Activated CD4-positive, alpha-beta memory T cell treated with anti-CD3 and anti-CD28 coated beads, Interleukin-2, amount 10 ng/mL, durations not matched to agents 7 days and 5 days (primary cell): ENCODE data around the gene SALL1. TPM values are rescaled to one million over a fixed set of nuclear protein-coding genes. Genes with fewer than 3 reads are reported as not detected.

Source experiments
- CTCF ChIA-PET: fragments of 350-600 bp; sonication (Branson Sonifier 250); formaldehyde crosslinking; loops from one replicate; lab custom pipeline; 2021; ENCODE audit warnings: antibody characterized with exemption, inconsistent platforms; lab: Charles Lee
- POLR2A ChIA-PET: fragments of 350-600 bp; sonication (Branson Sonifier 250); formaldehyde crosslinking; loops from one replicate; lab custom pipeline; 2021; ENCODE audit warnings: antibody characterized with exemption; lab: Charles Lee
- DNase-seq: peaks from one replicate; pipeline ENCODE4 v3.0.0-alpha.2; 2020
- H3K27ac Mint-ChIP-seq: one replicate; pipeline ENCODE4 v1.8.0; 2021; ENCODE audit warnings: mild to moderate bottlenecking, mixed read lengths
- H3K27me3 Mint-ChIP-seq: one replicate; pipeline ENCODE4 v1.8.0; 2021; ENCODE audit warnings: mixed read lengths
- H3K36me3 Mint-ChIP-seq: one replicate; pipeline ENCODE4 v1.8.0; 2021; ENCODE audit warnings: low read depth, mixed read lengths
- H3K4me1 Mint-ChIP-seq: one replicate; pipeline ENCODE4 v1.8.0; 2021; ENCODE audit warnings: mixed read lengths
- H3K4me3 Mint-ChIP-seq: one replicate; pipeline ENCODE4 v1.8.0; 2021; ENCODE audit warnings: mild to moderate bottlenecking, mixed read lengths
- H3K9me3 Mint-ChIP-seq: one replicate; pipeline ENCODE4 v1.8.0; 2021; ENCODE audit warnings: mixed read lengths
- total RNA-seq, 2 experiments: library from RNA; stranded (reverse); gene quantifications; one replicate each; pipeline ENCODE4 v1.2.3, GENCODE V29; 2021

SALL1 gene
- total RNA-seq, 2 experiments from 2014 or later = not detected

DNA sequence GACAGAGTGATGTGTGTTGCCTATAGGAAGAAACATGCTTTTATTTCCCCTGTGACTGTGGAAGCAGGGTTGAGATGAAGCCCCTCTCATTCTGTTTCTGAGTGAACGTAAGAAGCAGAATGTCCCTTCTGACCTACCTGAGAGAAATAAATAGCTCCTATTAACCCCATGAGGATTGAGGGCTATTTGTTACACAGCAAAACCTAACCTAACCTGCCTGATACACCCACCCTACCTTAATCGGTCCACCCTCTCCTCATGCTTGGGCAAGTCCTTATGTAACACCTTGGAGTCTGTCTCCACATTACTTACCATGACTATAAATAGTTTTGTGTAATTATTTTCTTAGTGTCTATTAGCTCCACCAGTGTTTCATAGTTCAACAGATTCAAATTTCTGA, 41.9 kb downstream of the SALL1 start:
- POLR2A ChIA-PET = no interaction called here
- no peaks in the 10 kb centered on the region for H3K9me3 Mint-ChIP-seq
- no peaks in the 10 kb centered on the region for H3K36me3 Mint-ChIP-seq

DNA sequence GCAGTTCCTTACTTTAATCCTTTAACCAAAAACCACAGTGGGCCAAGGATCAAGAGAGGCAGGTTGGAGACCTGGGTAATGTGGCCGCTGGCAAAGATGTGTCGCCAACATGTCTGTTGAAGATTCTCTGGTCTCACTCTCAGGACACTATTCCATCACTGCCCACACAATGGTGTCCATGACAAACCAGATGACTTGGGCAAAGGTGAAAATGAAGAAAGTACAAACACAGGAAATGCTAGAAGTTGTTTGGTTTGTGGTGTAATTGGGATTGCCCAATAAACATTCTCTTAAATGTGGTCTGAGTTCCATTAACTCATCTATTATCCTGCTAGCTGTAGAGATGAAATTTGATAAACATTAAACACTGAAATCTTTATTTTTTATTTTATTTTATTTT, 43.3 kb downstream of the SALL1 start:
- no peak for DNase-seq
- H3K27me3 Mint-ChIP-seq = peaks cover 11% of the 10 kb centered on the region
- CTCF ChIA-PET = no interaction called here
- POLR2A ChIA-PET = no interaction called here
- no peaks in the 10 kb centered on the region for H3K9me3 Mint-ChIP-seq
- no peaks in the 10 kb centered on the region for H3K36me3 Mint-ChIP-seq
- no peak overlapping the region for H3K27ac Mint-ChIP-seq
- H3K4me1 Mint-ChIP-seq = no peaks in the 10 kb centered on the region
- H3K4me3 Mint-ChIP-seq = no peak overlapping the region

More for the DNA sequence above, 41.9 kb downstream of the SALL1 start:
- no peak overlapping the region for H3K4me3 Mint-ChIP-seq
- CTCF ChIA-PET = no interaction called here
- H3K27ac Mint-ChIP-seq = no peak overlapping the region
- no peaks in the 10 kb centered on the region for H3K4me1 Mint-ChIP-seq
- peaks cover 21% of the 10 kb centered on the region for H3K27me3 Mint-ChIP-seq
- no peak for DNase-seq

DNA sequence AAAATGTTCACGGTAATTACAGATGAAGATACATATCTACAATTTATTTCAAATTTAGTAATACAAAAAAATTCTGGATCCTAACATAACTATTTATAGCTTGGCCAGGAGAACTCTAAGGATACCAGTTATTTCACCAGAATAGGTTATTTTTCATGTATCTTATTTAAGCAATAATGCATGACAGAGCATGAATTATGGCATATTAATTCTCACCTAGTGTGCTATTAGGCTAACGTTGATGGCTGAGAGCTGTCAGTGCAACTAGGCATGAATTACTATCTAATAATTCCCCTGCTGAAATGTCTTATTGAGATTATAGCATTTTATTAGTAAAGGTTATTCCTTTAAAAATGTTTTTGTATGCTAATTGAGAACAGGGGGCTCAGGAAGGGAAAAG, 44.5 kb downstream of the SALL1 start:
- no peak for DNase-seq
- Mint-ChIP-seq H3K9me3 (no peaks in the 10 kb centered on the region), H3K36me3 (no peaks in the 10 kb centered on the region), H3K4me3 (no peak overlapping the region), H3K27me3 (peaks cover 2% of the 10 kb centered on the region), H3K4me1 (no peaks in the 10 kb centered on the region), H3K27ac (no peak overlapping the region)
- POLR2A ChIA-PET = no interaction called here
- CTCF ChIA-PET = no interaction called here

DNA sequence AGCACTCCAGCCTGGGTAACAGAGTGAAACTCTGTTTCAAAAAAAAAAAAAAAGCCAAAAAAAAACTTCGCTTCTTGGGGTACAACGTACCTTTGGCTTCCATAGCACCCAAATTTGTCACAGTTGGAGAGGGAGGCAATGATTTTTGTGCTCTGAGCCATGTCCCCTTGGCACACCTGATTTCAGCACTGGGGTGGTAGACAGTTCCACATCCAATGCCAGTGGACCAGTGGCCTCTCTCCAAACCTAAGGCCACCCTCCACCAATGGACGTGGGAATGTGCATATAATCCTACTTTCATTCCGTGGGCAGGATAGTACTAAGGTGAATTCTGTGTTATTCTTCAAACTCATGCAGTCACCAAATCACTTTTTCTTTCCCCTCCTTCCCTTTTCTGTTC, 47.5 kb downstream of the SALL1 start:
- H3K27me3 Mint-ChIP-seq = no peaks in the 10 kb centered on the region
- POLR2A ChIA-PET = no interaction called here

DNA sequence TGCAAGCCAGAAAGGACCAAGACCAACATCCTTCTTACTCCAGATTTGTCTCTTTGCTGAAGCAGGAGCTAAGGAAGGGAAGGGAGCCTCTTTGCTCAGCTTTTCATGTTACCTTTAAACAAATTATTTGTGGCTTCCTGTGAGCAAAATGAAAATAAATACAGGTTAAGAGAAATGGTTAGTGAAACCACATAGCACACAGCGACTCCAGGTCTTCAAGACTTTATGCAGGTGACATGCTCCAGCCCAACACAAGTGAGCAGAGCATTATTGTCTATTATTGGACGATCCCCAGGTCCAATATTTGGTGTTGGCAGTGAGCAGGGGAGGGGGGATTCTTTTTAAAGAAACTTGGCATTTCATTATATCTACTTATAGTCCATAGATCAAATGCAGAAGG, 53.3 kb downstream of the SALL1 start:
- Mint-ChIP-seq H3K27me3 (no peaks in the 10 kb centered on the region), H3K36me3 (no peaks in the 10 kb centered on the region), H3K9me3 (no peaks in the 10 kb centered on the region), H3K27ac (no peak overlapping the region), H3K4me3 (no peak overlapping the region), H3K4me1 (no peaks in the 10 kb centered on the region)
- CTCF ChIA-PET = no interaction called here
- POLR2A ChIA-PET = no interaction called here
- no peak for DNase-seq

More for the DNA sequence above, 47.5 kb downstream of the SALL1 start:
- CTCF ChIA-PET = no interaction called here
- DNase-seq = no peak
- Mint-ChIP-seq H3K4me3 (no peak overlapping the region), H3K9me3 (no peaks in the 10 kb centered on the region), H3K4me1 (no peaks in the 10 kb centered on the region), H3K27ac (no peak overlapping the region), H3K36me3 (no peaks in the 10 kb centered on the region)

DNA sequence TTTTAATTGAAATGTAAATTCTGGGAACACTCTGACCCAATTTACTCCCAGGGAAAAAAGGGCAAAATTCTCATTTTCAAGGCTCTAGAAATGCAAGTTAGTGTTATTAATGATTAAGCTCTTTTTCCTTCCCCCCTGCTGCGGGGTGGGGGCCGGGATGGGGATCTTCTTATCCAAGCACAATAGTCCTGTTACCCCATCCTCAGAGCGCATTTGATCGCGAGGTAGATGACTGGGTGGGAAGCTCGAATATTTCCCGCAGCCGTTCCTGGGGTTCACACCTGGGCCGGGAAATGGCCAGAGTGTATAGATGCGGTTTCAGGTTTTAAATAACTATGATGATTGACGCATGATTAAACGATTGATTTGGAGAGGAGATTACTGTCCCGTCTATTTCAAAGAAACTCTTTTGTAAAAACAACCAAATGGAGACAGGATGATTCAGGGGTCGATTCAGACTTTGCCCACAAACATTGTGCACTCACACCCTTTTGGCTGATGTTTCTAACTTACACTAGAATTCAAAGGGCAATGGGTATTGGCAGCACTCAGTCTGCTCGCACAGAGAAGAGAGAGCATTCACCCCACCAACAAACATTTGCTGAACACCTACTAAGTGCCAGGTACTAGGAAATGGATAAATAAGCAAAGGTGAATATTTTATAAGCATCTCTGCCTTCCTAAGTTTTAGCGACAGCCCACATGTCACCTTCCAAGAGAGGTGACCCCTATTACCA, 55.0 kb downstream of the SALL1 start:
- H3K4me3 Mint-ChIP-seq = no peak overlapping the region
- H3K9me3 Mint-ChIP-seq = no peaks in the 10 kb centered on the region
- DNase-seq = no peak
- no peaks in the 10 kb centered on the region for H3K4me1 Mint-ChIP-seq
- H3K27ac Mint-ChIP-seq = no peak overlapping the region
- H3K27me3 Mint-ChIP-seq = no peaks in the 10 kb centered on the region
- H3K36me3 Mint-ChIP-seq = no peaks in the 10 kb centered on the region
- POLR2A ChIA-PET = no interaction called here
- CTCF ChIA-PET = no interaction called here

DNA sequence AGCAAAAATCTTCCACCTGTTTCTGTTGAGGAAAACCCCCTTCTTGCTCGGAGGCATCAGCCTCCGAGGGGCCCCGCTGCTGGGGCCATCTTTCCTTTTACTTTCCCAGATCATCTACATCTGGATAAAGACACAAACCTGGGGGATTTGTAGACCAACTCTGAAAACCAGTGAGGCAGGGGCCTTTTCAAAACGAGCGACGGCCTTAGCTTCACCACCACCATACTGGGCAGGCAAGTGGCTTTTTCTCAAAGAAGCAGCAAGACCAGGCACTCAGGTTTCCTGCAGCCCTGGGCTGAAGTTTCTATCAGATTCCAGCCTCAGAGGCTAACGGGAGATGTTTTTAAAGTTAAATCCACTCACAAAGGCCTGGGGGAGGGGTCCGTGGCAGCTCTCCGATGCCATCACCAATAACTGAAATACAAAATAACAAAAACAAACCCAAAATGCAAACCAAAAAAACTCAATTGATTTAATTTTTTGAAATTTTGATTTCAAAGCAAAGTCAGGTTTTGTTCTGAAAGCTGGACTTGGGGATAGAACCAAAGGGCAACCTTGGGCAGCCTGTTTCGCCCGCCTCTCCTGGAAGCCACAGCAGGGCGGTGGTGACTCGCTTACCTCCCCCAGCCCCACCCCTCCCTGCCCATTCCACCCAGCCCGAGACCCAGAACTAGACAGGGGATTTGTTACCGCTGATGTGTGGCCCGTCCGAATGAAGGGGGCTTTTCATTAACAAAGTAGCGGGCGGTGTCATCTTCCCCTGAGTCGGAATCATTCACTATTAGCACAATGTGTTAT, 55.8 kb downstream of the SALL1 start:
- CTCF ChIA-PET = no interaction called here
- Mint-ChIP-seq H3K27ac (no peak overlapping the region), H3K4me1 (no peaks in the 10 kb centered on the region), H3K4me3 (no peak overlapping the region), H3K36me3 (no peaks in the 10 kb centered on the region), H3K27me3 (no peaks in the 10 kb centered on the region), H3K9me3 (no peaks in the 10 kb centered on the region)
- no peak for DNase-seq
- POLR2A ChIA-PET = no interaction called here

DNA sequence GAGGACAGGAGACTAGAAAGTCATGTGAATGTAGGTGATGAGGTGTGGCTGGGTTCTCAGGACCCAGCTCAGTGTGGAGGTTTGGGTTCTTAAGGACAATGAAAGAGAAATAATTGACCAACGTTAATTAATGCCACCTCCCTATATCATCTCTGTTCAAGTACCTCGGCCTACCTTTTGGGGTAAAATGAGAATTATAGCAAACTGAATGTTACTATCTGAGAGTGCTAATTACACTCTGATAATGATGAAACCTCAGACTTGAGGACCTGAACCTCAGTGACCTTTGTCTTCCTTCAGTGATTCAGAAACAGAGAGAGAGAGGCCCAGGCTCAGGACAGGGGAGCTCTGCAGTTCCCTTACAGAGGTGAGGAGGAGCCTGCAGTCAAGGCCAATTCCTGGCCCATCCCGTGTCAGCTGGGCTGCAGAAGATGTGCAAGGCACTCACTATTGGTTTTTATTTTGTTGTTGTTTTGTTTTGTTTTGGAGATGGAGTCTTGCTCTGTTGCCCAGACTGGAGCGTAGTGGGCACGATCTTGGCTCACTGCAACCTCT, 57.3 kb downstream of the SALL1 start:
- no peaks in the 10 kb centered on the region for H3K4me1 Mint-ChIP-seq

More for the DNA sequence above, 57.3 kb downstream of the SALL1 start:
- Mint-ChIP-seq H3K36me3 (no peaks in the 10 kb centered on the region), H3K4me3 (no peak overlapping the region), H3K9me3 (no peaks in the 10 kb centered on the region), H3K27me3 (no peaks in the 10 kb centered on the region), H3K27ac (no peak overlapping the region)
- DNase-seq = no peak
- ChIA-PET POLR2A (no interaction called here), CTCF (no interaction called here)
